ENCODE data around the gene PRKAB1.
A peak's percentile ranks its signal among the peaks of the same experiment; 100 is the strongest.
"Not testable (repeated sequence)": the region's sequence is repeated elsewhere in the genome, so short reads cannot be mapped to it uniquely, and the experiment has no call there.

PRKAB1 gene

GRCh38 chr12:119667577-119668323 is at the start of gene PRKAB1:
Gene PRKAB1 (plus strand): TSS chr12:119668133. CDS start chr12:119668245, 112 bp downstream.
- Histone ChIP-seq H3K4me1 (peaks cover 47% of the 10 kb centered on the region), H3K36me3 (peaks cover 34% of the 10 kb centered on the region), H4K20me1 (peaks cover 29% of the 10 kb centered on the region; the same call in 1 of the 2 replicates), H3K4me3 (peak within 1 kb of the TSS; percentile 96), H3K9me3 (no peaks in the 10 kb centered on the region), H3K27ac (peak within 1 kb of the TSS; percentile 98), H3K9ac (peak within 1 kb of the TSS; percentile 97), H3K27me3 (no peaks in the 10 kb centered on the region), H3K4me2 (peak within 1 kb of the TSS; percentile 91)
- TF ChIP-seq Cebpa-rat (IDR thresholded peaks at IDR 0.05), result 0 out of 2 replicates have a peak, but pooled peaks have one; percentile 19

- not testable (repeated sequence) for H3K4me3 ChIP-seq, H3K27ac ChIP-seq, H3K4me2 ChIP-seq, H3K36me3 ChIP-seq, H4K20me1 ChIP-seq, H3K27me3 ChIP-seq, H3K4me1 ChIP-seq, H3K9ac ChIP-seq
- H3K9me3 ChIP-seq, result peaks cover 18% of the 10 kb centered on the region
Observed at GRCh38 chr12:119618328-119618896, 49.5 kb upstream of the PRKAB1 start.

- Histone ChIP-seq H3K9ac (no peak overlapping the region), H3K4me2 (no peak overlapping the region), H3K4me1 (no peaks in the 10 kb centered on the region), H3K27ac (no peak overlapping the region), H3K27me3 (no peaks in the 10 kb centered on the region), H4K20me1 (no peaks in the 10 kb centered on the region), H3K36me3 (no peaks in the 10 kb centered on the region), H3K4me3 (no peak overlapping the region), H3K9me3 (peaks cover 18% of the 10 kb centered on the region)
- no peak for TF ChIP-seq Cebpa-rat (IDR thresholded peaks at IDR 0.05)
Observed at GRCh38 chr12:119620490-119620889, 47.4 kb upstream of the PRKAB1 start.

GRCh38 chr12:119621878-119622277 is 46.1 kb upstream of the PRKAB1 start:
- H3K27me3 ChIP-seq, result no peaks in the 10 kb centered on the region
- H4K20me1 ChIP-seq, result no peaks in the 10 kb centered on the region
- H3K27ac ChIP-seq, result no peak overlapping the region
- peaks cover 18% of the 10 kb centered on the region for H3K9me3 ChIP-seq
- no peaks in the 10 kb centered on the region for H3K4me1 ChIP-seq
- no peak for TF ChIP-seq Cebpa-rat (IDR thresholded peaks at IDR 0.05)
- no peaks in the 10 kb centered on the region for H3K36me3 ChIP-seq
- H3K9ac ChIP-seq, result no peak overlapping the region
- H3K4me2 ChIP-seq, result no peak overlapping the region
- H3K4me3 ChIP-seq, result no peak overlapping the region

- H3K4me1 ChIP-seq, result no peaks in the 10 kb centered on the region
- no peaks in the 10 kb centered on the region for H4K20me1 ChIP-seq
- H3K36me3 ChIP-seq, result no peaks in the 10 kb centered on the region
- TF ChIP-seq Cebpa-rat (IDR thresholded peaks at IDR 0.05), result no peak
- H3K9ac ChIP-seq, result no peak overlapping the region
- no peak overlapping the region for H3K27ac ChIP-seq
- H3K27me3 ChIP-seq, result no peaks in the 10 kb centered on the region
- no peak overlapping the region for H3K4me3 ChIP-seq
- H3K9me3 ChIP-seq, result no peaks in the 10 kb centered on the region
- no peak overlapping the region for H3K4me2 ChIP-seq
Observed at GRCh38 chr12:119624966-119625365, 43.0 kb upstream of the PRKAB1 start.

- Histone ChIP-seq H3K36me3 (no peaks in the 10 kb centered on the region), H3K4me3 (no peak overlapping the region), H3K4me1 (no peaks in the 10 kb centered on the region), H3K27me3 (no peaks in the 10 kb centered on the region), H3K27ac (no peak overlapping the region), H3K9me3 (no peaks in the 10 kb centered on the region), H4K20me1 (no peaks in the 10 kb centered on the region), H3K4me2 (no peak overlapping the region), H3K9ac (no peak overlapping the region)
- no peak for TF ChIP-seq Cebpa-rat (IDR thresholded peaks at IDR 0.05)
Observed at GRCh38 chr12:119627019-119627643, 40.8 kb upstream of the PRKAB1 start.

- TF ChIP-seq Cebpa-rat (IDR thresholded peaks at IDR 0.05), result no peak
- H3K9ac ChIP-seq, result no peak overlapping the region
- H3K27ac ChIP-seq, result no peak overlapping the region
- H4K20me1 ChIP-seq, result no peaks in the 10 kb centered on the region
- H3K4me1 ChIP-seq, result no peaks in the 10 kb centered on the region
- H3K27me3 ChIP-seq, result no peaks in the 10 kb centered on the region
- no peak overlapping the region for H3K4me2 ChIP-seq
- no peak overlapping the region for H3K4me3 ChIP-seq
- no peaks in the 10 kb centered on the region for H3K9me3 ChIP-seq
- H3K36me3 ChIP-seq, result no peaks in the 10 kb centered on the region
Observed at GRCh38 chr12:119627686-119628085, 40.2 kb upstream of the PRKAB1 start.

- no peaks in the 10 kb centered on the region for H4K20me1 ChIP-seq
- no peak overlapping the region for H3K27ac ChIP-seq
- no peak overlapping the region for H3K4me2 ChIP-seq
- H3K4me3 ChIP-seq, result no peak overlapping the region
- H3K36me3 ChIP-seq, result no peaks in the 10 kb centered on the region
- H3K27me3 ChIP-seq, result no peaks in the 10 kb centered on the region
- no peak overlapping the region for H3K9ac ChIP-seq
- no peaks in the 10 kb centered on the region for H3K4me1 ChIP-seq
- TF ChIP-seq Cebpa-rat (IDR thresholded peaks at IDR 0.05), result no peak
- no peaks in the 10 kb centered on the region for H3K9me3 ChIP-seq
Observed at GRCh38 chr12:119630223-119630780, 37.6 kb upstream of the PRKAB1 start.

GRCh38 chr12:119630962-119631550 is 36.9 kb upstream of the PRKAB1 start:
- H3K27ac ChIP-seq, result no peak overlapping the region
- no peak overlapping the region for H3K4me3 ChIP-seq
- H3K27me3 ChIP-seq, result no peaks in the 10 kb centered on the region
- no peak for TF ChIP-seq Cebpa-rat (IDR thresholded peaks at IDR 0.05)
- H3K36me3 ChIP-seq, result no peaks in the 10 kb centered on the region
- H4K20me1 ChIP-seq, result no peaks in the 10 kb centered on the region
- H3K9ac ChIP-seq, result no peak overlapping the region
- H3K4me2 ChIP-seq, result no peak overlapping the region
- no peaks in the 10 kb centered on the region for H3K9me3 ChIP-seq
- H3K4me1 ChIP-seq, result no peaks in the 10 kb centered on the region

Measured in BLaER1 (cell line).